SKM-1 (cell line): ENCODE data around the gene GOLGA2.
"Not testable (repeated sequence)": the region's sequence is repeated elsewhere in the genome, so short reads cannot be mapped to it uniquely, and the experiment has no call there.

Experiments
- DNase-seq: peaks from one replicate; lab custom pipeline; 2025; ENCODE audit not compliant: unreplicated experiment; lab: John Stamatoyannopoulos, UW

The GOLGA2 gene

GRCh38 chr9:128293091-128293490, 17.3 kb upstream of the GOLGA2 start:
- DNase-seq: no peak

GRCh38 chr9:128292009-128292408, 16.2 kb upstream of the GOLGA2 start:
- no peak for DNase-seq

GRCh38 chr9:128288273-128289004, 12.6 kb upstream of the GOLGA2 start:
- no peak for DNase-seq

GRCh38 chr9:128286440-128286839, 10.6 kb upstream of the GOLGA2 start:
- DNase-seq: no peak

GRCh38 chr9:128285033-128285784, 9.4 kb upstream of the GOLGA2 start:
- DNase-seq: no peak

GRCh38 chr9:128282500-128282899, 6.7 kb upstream of the GOLGA2 start:
- DNase-seq: no peak

GRCh38 chr9:128280084-128280622, 4.3 kb upstream of the GOLGA2 start:
- peak; percentile 29 for DNase-seq

GRCh38 chr9:128279088-128280073, 3.6 kb upstream of the GOLGA2 start:
- not testable (repeated sequence) for DNase-seq

- no peak for DNase-seq
These were observed 915 bp upstream of the GOLGA2 start for GRCh38 chr9:128276574-128277270.

- peak; percentile 98 for DNase-seq
These were observed 284 bp upstream of the GOLGA2 start, which contains the start of gene SWI5 for GRCh38 chr9:128276008-128276573. Gene SWI5, plus strand, starts transcription at chr9:128276276.

GRCh38 chr9:128274245-128274644, 1.6 kb downstream of the GOLGA2 start:
- no peak for DNase-seq

GRCh38 chr9:128271512-128271911, 4.3 kb downstream of the GOLGA2 start:
- no peak for DNase-seq

- no peak for DNase-seq
These were observed 4.7 kb downstream of the GOLGA2 start for GRCh38 chr9:128271112-128271511.

- no peak for DNase-seq
These were observed 8.8 kb downstream of the GOLGA2 start for GRCh38 chr9:128266868-128267590.

- DNase-seq: no peak
These were observed 10.4 kb downstream of the GOLGA2 start for GRCh38 chr9:128265348-128265847.

- DNase-seq: no peak
These were observed 13.1 kb downstream of the GOLGA2 start for GRCh38 chr9:128262687-128263086.

- no peak for DNase-seq
These were observed 15.5 kb downstream of the GOLGA2 start for GRCh38 chr9:128260340-128260739.

GRCh38 chr9:128259156-128259555, 16.7 kb downstream of the GOLGA2 start:
- no peak for DNase-seq

GRCh38 chr9:128258326-128258725, 17.5 kb downstream of the GOLGA2 start:
- DNase-seq: no peak
